Choroid plexus epithelial cell (primary cell): ENCODE results near the gene PPARG.

Experiments used
- DNase-seq: peaks from one replicate; pipeline ENCODE4 v3.0.0-alpha.2; 2010; ENCODE audit warnings: low read depth
- H3K4me3 ChIP-seq: 2 replicates; pipeline ENCODE4 v1.5.1; 2011; ENCODE audit warnings: low read depth, mild to moderate bottlenecking, control low read depth, low read length, moderate library complexity
- TF ChIP-seq, protein P1 (sequence below): conservative IDR thresholded peaks from 2 replicates; pipeline ENCODE4 v1.5.1; 2011; ENCODE audit warnings: low read depth, mild to moderate bottlenecking, control low read depth, inconsistent platforms, low read length, moderate library complexity

The PPARG gene

DNA sequence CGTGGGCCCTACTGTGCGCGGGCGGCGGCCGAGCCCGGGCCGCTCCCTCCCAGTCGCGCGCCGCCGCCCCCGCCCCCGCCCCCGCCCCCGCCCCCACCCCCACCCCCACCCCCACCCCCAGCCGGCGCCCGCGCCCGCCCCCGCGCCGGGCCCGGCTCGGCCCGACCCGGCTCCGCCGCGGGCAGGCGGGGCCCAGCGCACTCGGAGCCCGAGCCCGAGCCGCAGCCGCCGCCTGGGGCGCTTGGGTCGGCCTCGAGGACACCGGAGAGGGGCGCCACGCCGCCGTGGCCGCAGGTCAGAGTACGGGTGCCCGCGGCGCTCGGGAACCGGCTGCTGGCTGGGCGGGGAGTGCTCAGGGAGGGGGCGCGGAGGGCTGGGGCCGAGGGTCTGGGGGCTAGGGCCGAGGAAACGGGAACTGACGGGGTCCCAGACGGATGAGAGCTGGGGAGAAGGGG is 1.1 kb upstream of the PPARG start:
- peak; percentile 51 for DNase-seq
- TF ChIP-seq, protein P1, sequence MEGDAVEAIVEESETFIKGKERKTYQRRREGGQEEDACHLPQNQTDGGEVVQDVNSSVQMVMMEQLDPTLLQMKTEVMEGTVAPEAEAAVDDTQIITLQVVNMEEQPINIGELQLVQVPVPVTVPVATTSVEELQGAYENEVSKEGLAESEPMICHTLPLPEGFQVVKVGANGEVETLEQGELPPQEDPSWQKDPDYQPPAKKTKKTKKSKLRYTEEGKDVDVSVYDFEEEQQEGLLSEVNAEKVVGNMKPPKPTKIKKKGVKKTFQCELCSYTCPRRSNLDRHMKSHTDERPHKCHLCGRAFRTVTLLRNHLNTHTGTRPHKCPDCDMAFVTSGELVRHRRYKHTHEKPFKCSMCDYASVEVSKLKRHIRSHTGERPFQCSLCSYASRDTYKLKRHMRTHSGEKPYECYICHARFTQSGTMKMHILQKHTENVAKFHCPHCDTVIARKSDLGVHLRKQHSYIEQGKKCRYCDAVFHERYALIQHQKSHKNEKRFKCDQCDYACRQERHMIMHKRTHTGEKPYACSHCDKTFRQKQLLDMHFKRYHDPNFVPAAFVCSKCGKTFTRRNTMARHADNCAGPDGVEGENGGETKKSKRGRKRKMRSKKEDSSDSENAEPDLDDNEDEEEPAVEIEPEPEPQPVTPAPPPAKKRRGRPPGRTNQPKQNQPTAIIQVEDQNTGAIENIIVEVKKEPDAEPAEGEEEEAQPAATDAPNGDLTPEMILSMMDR, result no peak
- peak overlapping the region; percentile 87 for H3K4me3 ChIP-seq

DNA sequence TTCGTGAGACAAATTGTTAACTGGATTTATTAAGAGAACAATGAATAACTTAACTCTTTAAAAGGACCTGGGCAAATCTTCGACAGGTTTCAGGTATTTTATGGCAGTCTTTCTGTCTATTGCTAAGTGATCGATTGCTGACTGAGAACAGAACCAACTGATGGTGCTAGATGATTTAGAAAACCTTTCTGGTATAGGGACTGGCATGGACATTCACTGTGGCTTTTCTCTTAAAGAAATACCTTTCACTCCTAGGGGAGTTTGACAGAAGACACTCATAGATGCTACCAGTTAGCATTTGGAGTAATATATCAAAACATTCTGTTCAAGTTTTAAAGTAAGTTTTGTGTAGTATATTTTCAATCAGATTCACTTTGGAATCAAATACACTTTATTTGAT is 654 bp downstream of the PPARG start:
- no peak for DNase-seq
- H3K4me3 ChIP-seq, result peak overlapping the region; percentile 87
- TF ChIP-seq, protein P1, result no peak

DNA sequence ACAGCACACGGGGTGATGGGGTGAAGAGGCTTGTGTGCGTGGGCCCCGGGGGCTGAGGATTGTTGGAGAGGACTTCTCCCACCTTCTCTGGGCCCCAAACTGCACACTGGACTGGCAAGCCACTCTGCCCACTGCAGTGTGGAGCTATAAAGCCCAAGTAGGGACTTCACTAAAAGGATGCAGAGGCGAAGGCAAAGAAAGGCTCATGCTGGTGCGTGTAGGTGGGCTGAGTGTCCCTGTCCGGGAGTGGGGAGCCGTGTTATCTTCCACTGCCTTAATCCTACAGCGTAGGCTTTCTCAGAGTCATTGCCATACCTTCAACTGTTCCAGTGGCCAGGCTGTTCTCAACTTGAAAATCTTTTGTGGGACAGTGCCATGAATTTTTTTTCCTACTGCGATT is 3.9 kb downstream of the PPARG start:
- H3K4me3 ChIP-seq, result no peak overlapping the region
- TF ChIP-seq, protein P1, result no peak
- DNase-seq, result no peak

DNA sequence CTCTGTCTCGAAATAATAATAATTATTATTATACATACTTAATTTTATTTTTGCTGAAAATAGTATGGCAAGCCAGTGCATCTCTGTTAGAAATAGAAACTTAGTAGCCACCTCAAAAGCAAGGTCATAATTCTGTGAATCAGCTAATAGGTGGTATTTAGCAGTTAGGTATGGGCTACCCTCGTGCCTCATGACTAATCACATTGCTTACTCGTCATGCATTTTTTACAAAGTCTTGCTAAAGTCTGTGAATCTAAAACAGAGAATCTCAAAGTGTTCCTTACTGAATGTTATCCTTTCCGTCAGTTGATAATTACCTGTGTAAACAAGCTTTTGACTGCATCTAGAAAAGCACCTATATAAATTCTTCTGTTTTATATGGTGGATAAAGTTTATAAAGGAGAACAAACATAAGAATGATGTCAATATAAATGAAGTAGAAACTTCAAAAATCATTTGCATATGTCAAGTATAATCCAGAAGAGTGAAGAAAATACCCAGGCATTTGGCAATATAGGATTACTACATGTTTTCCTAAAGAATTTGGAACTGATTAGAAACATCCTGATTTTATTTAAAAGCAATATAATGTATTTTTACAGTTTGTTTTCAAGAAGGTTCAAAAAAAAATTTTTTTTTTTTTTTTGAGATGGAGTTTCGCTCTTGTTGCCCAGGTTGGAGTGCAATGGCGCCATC is 6.2 kb downstream of the PPARG start:
- no peak overlapping the region for H3K4me3 ChIP-seq
- TF ChIP-seq, protein P1, result no peak
- DNase-seq, result peak; percentile 94

DNA sequence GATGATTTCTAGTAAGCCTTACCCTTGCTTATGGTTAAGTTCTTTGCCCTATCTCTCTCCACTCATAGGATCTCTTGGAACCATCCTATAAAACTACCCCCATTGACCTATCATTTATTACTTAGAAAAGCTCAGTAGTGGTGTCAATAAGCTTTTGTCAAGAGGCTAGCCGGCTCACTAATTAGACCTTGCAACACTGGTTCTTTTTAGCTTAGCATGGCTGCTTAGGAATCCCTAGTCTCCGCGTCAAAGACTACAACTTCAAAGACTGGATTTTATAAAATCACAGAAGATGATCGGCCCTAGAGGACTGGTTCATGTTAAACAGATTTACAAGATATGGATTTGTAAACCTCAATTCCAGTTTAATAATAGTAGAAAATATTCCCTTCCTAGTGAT is 7.6 kb downstream of the PPARG start:
- TF ChIP-seq, protein P1, result no peak
- H3K4me3 ChIP-seq, result no peak overlapping the region
- DNase-seq, result no peak

DNA sequence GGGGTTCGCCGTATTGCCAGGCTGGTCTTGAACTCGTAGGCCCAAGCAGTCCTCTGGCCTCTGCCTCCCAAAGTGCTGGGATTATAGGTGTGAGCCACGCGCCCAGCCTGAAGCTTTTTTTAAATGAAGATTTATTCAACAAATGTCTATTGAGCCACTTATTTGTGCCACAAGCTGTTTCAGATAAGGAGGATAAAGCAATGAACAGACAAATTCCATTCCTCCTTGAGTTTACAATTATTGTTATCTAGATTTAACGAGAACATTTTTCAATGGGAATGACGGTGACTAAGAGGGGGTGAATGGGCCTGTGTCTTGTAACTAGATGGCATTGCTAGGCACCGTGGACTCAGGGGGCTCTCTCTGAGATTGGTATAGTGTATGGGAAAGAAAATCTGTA is 10.2 kb downstream of the PPARG start:
- no peak for DNase-seq
- no peak overlapping the region for H3K4me3 ChIP-seq
- TF ChIP-seq, protein P1, result no peak

DNA sequence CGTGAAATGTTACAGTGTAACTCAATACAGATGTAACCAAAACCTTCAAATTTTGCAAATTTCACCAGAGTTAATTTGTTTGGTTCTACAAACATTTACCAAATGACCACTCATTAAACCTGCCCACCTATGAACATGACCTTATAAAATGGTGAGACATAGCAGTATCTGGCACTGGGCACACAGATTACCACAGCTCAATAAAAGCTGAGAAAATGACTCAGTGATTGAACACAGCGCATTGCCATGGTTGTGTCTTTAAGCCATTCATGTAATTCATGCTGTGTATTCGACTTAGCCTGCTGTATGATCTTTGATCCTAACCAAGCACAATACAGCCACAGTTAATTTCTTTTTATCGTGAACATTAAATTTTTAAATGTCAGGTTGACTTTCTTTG is 11.3 kb downstream of the PPARG start:
- H3K4me3 ChIP-seq, result no peak overlapping the region
- TF ChIP-seq, protein P1, result no peak
- no peak for DNase-seq
